ENCODE results near the gene CES3. TPM values are rescaled to one million over a fixed set of nuclear protein-coding genes. Genes with fewer than 3 reads are reported as not detected.
A peak's percentile ranks its signal among the peaks of the same experiment; 100 is the strongest.

Gene CES3
- total and polyA plus RNA-seq, 4 donors = 0.19 to 28.3 (median 12.5) TPM

DNA sequence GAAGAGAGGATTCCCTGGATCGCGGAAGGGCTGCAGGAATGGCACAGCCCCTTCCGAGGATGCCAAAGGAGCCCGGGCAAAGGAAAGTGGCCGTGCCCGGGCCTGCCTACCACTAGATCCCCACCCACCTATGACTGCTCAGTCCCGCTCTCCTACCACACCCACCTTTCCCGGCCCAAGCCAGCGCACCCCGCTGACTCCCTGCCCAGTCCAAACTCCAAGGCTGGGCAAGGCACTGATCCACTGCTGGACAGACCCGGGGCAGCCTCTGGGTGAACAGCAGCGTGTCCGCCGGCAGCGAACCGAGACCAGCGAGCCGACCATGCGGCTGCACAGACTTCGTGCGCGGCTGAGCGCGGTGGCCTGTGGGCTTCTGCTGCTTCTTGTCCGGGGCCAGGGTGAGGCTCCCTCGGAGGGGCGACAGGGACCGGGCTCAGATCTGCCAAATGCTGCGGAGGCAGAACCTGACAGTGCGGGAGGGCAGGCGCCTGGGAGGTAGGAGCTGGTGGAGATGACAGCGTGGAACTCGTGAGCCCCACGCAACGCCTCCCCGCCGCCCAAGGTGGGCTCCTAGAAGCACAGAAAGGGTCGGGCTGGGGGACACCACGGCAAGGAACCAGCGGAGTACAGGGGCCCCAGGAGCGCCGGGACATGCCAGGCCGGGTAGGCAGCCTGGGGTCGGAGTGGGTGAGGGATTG is 25.6 kb upstream of the CES3 start, which contains the start of gene CES2 (continued):
- TF ChIP-seq, protein P1, sequence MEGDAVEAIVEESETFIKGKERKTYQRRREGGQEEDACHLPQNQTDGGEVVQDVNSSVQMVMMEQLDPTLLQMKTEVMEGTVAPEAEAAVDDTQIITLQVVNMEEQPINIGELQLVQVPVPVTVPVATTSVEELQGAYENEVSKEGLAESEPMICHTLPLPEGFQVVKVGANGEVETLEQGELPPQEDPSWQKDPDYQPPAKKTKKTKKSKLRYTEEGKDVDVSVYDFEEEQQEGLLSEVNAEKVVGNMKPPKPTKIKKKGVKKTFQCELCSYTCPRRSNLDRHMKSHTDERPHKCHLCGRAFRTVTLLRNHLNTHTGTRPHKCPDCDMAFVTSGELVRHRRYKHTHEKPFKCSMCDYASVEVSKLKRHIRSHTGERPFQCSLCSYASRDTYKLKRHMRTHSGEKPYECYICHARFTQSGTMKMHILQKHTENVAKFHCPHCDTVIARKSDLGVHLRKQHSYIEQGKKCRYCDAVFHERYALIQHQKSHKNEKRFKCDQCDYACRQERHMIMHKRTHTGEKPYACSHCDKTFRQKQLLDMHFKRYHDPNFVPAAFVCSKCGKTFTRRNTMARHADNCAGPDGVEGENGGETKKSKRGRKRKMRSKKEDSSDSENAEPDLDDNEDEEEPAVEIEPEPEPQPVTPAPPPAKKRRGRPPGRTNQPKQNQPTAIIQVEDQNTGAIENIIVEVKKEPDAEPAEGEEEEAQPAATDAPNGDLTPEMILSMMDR (IDR thresholded peaks at IDR 0.05; ENCODE audit: low read depth, low read length, missing input control) = no peak
- TF ChIP-seq NR2F2 (IDR thresholded peaks at IDR 0.05) = no peak

DNA sequence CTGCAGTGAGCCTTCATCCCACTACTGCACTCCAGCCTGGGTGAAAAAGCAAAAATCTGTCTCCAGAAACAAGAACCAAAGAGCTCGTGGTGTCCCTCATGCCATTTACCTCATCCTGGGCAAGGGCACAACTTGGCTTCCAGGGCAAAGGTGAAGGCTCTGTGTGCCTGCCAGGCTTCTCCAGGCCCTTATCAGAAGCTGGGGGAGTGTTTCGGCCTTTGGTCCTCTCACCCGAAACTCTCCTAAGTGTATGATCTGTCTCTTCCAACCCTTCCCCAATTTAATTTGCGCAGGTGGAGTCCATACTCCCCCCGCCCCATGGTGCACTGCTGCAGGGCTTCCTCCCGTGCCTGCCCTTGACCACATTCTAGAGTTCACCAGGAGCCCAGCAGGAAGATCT is 24.6 kb upstream of the CES3 start:
- Histone ChIP-seq H3K4me3 (ENCODE audit: low read depth in 1 of 3, low read length in 3 of 3) (peak overlapping the region; percentile 77 to 93 (median 81)), H3K27ac (ENCODE audit: low read depth in 1 of 2, low read length in 2 of 2) (peak overlapping the region; percentile 94 to 96), H3K9ac (ENCODE audit: low read depth in 1 of 2, low read length in 2 of 2) (peak overlapping the region; percentile 89 to 93), H3K4me1 (ENCODE audit: control insufficient read depth in 4 of 4, insufficient read depth in 4 of 4, low read length in 3 of 4) (peaks cover 10 to 62% (median 54%) of the 10 kb centered on the region in 4 donors), H3K27me3 (ENCODE audit: control insufficient read depth in 4 of 4, insufficient read depth in 4 of 4, low read length in 3 of 4) (no peaks in the 10 kb centered on the region), H3K9me3 (ENCODE audit: control insufficient read depth in 4 of 4, low read length in 3 of 4) (no peaks in the 10 kb centered on the region), H3K36me3 (ENCODE audit: control insufficient read depth in 4 of 4, insufficient read depth in 3 of 4, low read depth in 1 of 4, low read length in 3 of 4) (peaks cover 17 to 23% (median 20%) of the 10 kb centered on the region in 4 donors)
- TF ChIP-seq NR2F2 (IDR thresholded peaks at IDR 0.05) (no peak), RAD21 (IDR thresholded peaks at IDR 0.05) (peak; percentile 6 to 9), FOXA1 (IDR thresholded peaks at IDR 0.05) (no peak), HNF4G (IDR thresholded peaks at IDR 0.05) (peak; percentile 41), EGR1 (IDR thresholded peaks at IDR 0.05; ENCODE audit: low read depth in 2 of 2) (no peak), GABPA (IDR thresholded peaks at IDR 0.05 in 1 of 2, conservative IDR thresholded peaks at IDR 0.05 in 1 of 2) (peak in 1 of 2 donors; percentile 10), YY1 (IDR thresholded peaks at IDR 0.05) (peak; percentile 67), HNF4A (conservative IDR thresholded peaks at IDR 0.05) (peak; percentile 76 to 87), JUND (IDR thresholded peaks at IDR 0.05) (peak in 1 of 2 donors; percentile 64), SP1 (IDR thresholded peaks at IDR 0.05) (peak; percentile 55), TAF1 (conservative IDR thresholded peaks at IDR 0.05) (no peak), RXRA (IDR thresholded peaks at IDR 0.05) (peak; percentile 84 to 93), FOXA2 (IDR thresholded peaks at IDR 0.05) (no peak)
- TF ChIP-seq, protein P1 (IDR thresholded peaks at IDR 0.05; ENCODE audit: low read depth, low read length, missing input control) = no peak
- TF ChIP-seq, protein P2, sequence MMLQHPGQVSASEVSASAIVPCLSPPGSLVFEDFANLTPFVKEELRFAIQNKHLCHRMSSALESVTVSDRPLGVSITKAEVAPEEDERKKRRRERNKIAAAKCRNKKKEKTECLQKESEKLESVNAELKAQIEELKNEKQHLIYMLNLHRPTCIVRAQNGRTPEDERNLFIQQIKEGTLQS (IDR thresholded peaks at IDR 0.05) = no peak
- TF ChIP-seq, protein P3, sequence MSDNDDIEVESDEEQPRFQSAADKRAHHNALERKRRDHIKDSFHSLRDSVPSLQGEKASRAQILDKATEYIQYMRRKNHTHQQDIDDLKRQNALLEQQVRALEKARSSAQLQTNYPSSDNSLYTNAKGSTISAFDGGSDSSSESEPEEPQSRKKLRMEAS (IDR thresholded peaks at IDR 0.05) = peak; percentile 57
- TF ChIP-seq, protein P4, sequence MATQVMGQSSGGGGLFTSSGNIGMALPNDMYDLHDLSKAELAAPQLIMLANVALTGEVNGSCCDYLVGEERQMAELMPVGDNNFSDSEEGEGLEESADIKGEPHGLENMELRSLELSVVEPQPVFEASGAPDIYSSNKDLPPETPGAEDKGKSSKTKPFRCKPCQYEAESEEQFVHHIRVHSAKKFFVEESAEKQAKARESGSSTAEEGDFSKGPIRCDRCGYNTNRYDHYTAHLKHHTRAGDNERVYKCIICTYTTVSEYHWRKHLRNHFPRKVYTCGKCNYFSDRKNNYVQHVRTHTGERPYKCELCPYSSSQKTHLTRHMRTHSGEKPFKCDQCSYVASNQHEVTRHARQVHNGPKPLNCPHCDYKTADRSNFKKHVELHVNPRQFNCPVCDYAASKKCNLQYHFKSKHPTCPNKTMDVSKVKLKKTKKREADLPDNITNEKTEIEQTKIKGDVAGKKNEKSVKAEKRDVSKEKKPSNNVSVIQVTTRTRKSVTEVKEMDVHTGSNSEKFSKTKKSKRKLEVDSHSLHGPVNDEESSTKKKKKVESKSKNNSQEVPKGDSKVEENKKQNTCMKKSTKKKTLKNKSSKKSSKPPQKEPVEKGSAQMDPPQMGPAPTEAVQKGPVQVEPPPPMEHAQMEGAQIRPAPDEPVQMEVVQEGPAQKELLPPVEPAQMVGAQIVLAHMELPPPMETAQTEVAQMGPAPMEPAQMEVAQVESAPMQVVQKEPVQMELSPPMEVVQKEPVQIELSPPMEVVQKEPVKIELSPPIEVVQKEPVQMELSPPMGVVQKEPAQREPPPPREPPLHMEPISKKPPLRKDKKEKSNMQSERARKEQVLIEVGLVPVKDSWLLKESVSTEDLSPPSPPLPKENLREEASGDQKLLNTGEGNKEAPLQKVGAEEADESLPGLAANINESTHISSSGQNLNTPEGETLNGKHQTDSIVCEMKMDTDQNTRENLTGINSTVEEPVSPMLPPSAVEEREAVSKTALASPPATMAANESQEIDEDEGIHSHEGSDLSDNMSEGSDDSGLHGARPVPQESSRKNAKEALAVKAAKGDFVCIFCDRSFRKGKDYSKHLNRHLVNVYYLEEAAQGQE (IDR thresholded peaks at IDR 0.05) = peak; percentile 49
- TF ChIP-seq, protein P5, sequence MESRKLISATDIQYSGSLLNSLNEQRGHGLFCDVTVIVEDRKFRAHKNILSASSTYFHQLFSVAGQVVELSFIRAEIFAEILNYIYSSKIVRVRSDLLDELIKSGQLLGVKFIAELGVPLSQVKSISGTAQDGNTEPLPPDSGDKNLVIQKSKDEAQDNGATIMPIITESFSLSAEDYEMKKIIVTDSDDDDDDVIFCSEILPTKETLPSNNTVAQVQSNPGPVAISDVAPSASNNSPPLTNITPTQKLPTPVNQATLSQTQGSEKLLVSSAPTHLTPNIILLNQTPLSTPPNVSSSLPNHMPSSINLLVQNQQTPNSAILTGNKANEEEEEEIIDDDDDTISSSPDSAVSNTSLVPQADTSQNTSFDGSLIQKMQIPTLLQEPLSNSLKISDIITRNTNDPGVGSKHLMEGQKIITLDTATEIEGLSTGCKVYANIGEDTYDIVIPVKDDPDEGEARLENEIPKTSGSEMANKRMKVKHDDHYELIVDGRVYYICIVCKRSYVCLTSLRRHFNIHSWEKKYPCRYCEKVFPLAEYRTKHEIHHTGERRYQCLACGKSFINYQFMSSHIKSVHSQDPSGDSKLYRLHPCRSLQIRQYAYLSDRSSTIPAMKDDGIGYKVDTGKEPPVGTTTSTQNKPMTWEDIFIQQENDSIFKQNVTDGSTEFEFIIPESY (IDR thresholded peaks at IDR 0.05) = no peak
- DNase-seq (ENCODE audit: low spot score) = no peak
- WGBS = 29% methylated on average over 6 of the region's 6 CpGs
